Left lung (tissue), 10 donors: ENCODE data around the gene RPS19. TPM values are rescaled to one million over a fixed set of nuclear protein-coding genes. Genes with fewer than 3 reads are reported as not detected.

Experiments used
- ATAC-seq: fragments of 200-7000 bp; cut with Tn5 transposase; one replicate; pipeline ENCODE4 v1.9.1; 2020; ENCODE audit warnings: moderate library complexity
- DNase-seq, 4 donors: peaks; one replicate each; pipeline ENCODE4 v3.0.0-alpha.2; 2013 to 2020
- H3K27ac ChIP-seq, 2 donors: fragments of 200-600 bp; sonication (generic) in 1 of 2; one replicate each; pipeline versions ENCODE4 v1.5.0 to v1.8.0; 2020 to 2021
- H3K27me3 ChIP-seq, 2 donors: fragments of 200-600 bp; sonication (generic) in 1 of 2; one replicate each; pipeline versions ENCODE4 v1.5.0 to v1.8.0; 2020 to 2021
- H3K36me3 ChIP-seq, 2 donors: fragments of 200-600 bp; sonication (generic) in 1 of 2; one replicate each; pipeline versions ENCODE4 v1.5.0 to v1.8.0; 2020 to 2021
- H3K4me1 ChIP-seq, 2 donors: fragments of 200-600 bp; one replicate each; pipeline ENCODE4 v1.8.0; 2021
- H3K4me3 ChIP-seq, 2 donors: fragments of 200-600 bp; sonication (generic) in 1 of 2; one replicate each; pipeline versions ENCODE4 v1.5.0 to v1.8.0; 2020 to 2021; ENCODE audit warnings: mild to moderate bottlenecking in 1 of 2
- H3K9me3 ChIP-seq, 2 donors: fragments of 200-600 bp; sonication (generic) in 1 of 2; one replicate each; pipeline versions ENCODE4 v1.5.0 to v1.8.0; 2020 to 2021
- intact Hi-C, 2 donors: fragments of 100-400 bp; cut with DNase I; formaldehyde crosslinking; loops; one replicate each; pipeline versions ENCODE4 v1.11.2 to v1.14.2; 2022
- polyA plus RNA-seq, 6 donors: library from polyadenylated mRNA; unstranded; fragments of 120-200 nt; gene quantifications; one replicate each; pipeline ENCODE4 v1.2.1, GENCODE V29; 2013; ENCODE audit not compliant: insufficient read length in 6 of 6
- total RNA-seq, 2 donors: library from RNA; stranded (reverse); fragmentation: NEBNext Ultra II Directional; extraction: Animal tissue kit (Norgen Biotek cat#: 25700); gene quantifications; one replicate each; pipeline ENCODE4 v1.2.1, GENCODE V29; 2021
- TF ChIP-seq, protein P1 (sequence below), 2 donors: fragments of 200-600 bp; sonication (generic) in 1 of 2; IDR thresholded peaks; one replicate each; pipeline versions ENCODE4 v1.5.0 to v1.8.0; 2021; ENCODE audit warnings: antibody characterized with exemption in 2 of 2
- donor health status: DM: no; HTN: yes; CAD: no.
- donor health status: DM: no; HTN: no; CAD: no.

The RPS19 gene
- total and polyA plus RNA-seq, 8 donors: 1,560 to 2,456 (median 1,910) TPM

DNA sequence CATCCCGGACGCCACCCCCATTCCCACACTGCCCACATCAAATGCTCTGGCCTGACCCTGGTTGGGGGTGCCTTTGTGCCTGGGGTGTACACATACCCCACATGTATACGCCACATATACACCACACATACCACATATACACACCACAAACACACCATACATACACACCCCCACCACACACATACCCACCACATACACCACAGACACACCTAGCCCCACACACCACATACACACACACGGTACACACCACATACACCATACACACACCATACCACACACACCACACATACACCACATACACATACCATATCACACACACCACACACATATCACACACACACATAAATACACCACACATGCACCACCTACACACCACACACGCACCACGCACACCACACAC, 58.0 kb downstream of the RPS19 start:
- DNase-seq: no peak
- no peak for ATAC-seq
- H3K27ac ChIP-seq: no peak overlapping the region
- H3K36me3 ChIP-seq: no peaks in the 10 kb centered on the region
- H3K9me3 ChIP-seq: no peaks in the 10 kb centered on the region
- H3K4me1 ChIP-seq: peaks cover 0 to 7% of the 10 kb centered on the region in 2 donors
- TF ChIP-seq, protein P1, sequence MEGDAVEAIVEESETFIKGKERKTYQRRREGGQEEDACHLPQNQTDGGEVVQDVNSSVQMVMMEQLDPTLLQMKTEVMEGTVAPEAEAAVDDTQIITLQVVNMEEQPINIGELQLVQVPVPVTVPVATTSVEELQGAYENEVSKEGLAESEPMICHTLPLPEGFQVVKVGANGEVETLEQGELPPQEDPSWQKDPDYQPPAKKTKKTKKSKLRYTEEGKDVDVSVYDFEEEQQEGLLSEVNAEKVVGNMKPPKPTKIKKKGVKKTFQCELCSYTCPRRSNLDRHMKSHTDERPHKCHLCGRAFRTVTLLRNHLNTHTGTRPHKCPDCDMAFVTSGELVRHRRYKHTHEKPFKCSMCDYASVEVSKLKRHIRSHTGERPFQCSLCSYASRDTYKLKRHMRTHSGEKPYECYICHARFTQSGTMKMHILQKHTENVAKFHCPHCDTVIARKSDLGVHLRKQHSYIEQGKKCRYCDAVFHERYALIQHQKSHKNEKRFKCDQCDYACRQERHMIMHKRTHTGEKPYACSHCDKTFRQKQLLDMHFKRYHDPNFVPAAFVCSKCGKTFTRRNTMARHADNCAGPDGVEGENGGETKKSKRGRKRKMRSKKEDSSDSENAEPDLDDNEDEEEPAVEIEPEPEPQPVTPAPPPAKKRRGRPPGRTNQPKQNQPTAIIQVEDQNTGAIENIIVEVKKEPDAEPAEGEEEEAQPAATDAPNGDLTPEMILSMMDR (IDR thresholded peaks at IDR 0.05): no peak
- intact Hi-C loops: no loop called here
- H3K27me3 ChIP-seq: peaks cover 46 to 99% of the 10 kb centered on the region in 2 donors
- H3K4me3 ChIP-seq: no peak overlapping the region

DNA sequence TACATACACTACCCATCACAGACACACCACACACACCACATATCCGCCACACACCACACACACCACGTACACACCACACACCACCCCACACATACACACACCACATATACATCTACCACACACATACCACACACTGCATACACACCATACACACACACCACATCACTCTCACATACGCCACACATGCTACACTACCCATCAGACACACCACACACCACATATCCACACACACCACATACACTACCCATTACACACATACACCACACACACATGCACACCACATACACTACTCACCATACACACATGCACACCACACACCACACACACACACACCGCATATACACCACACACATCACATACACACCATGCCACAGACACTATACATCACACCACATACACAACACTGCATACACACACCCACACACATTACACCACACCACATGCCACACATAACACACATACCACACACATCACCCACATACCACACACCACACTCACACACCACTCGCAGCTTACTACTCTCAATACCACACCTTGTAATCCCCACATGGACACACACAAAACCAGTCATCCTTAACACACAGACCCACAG, 58.7 kb downstream of the RPS19 start:
- Histone ChIP-seq H3K36me3 (no peaks in the 10 kb centered on the region), H3K27me3 (peaks cover 42 to 98% of the 10 kb centered on the region in 2 donors)
- no peak for ATAC-seq

DNA sequence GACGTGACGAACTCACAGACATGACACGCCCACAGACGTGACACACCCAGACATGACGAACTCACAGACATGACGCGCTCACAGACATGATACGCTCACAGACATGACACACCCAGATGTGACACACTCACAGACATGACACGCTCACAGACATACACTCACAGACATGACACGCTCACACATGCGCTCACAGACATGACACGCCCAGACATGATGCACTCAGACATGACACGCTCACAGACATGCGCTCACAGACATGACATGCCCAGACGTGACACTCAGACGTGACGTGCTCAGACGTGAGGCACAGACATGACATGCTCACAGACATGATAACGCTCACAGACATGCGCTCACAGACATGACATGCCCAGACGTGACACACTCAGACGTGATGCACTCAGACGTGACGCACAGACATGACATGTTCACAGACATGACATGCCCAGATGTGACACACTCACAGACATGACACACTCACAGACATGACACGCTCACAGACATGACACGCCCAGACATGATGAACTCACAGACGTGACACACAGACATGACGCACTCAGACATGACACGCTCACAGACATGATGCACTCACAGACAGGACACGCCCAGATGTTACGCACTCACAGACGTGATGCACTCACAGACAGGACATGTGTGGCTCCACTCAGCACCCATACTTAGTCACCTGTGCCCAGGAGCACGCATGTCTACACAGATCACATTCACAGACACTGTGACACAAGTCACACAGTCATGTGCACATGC, 60.1 kb downstream of the RPS19 start:
- TF ChIP-seq, protein P1 (IDR thresholded peaks at IDR 0.05): no peak

More for the DNA sequence above, 58.7 kb downstream of the RPS19 start:
- TF ChIP-seq, protein P1 (IDR thresholded peaks at IDR 0.05): no peak
- H3K27ac ChIP-seq: no peak overlapping the region
- intact Hi-C loops: no loop called here
- H3K4me1 ChIP-seq: peaks cover 0 to 7% of the 10 kb centered on the region in 2 donors
- no peak for DNase-seq
- H3K4me3 ChIP-seq: no peak overlapping the region
- no peaks in the 10 kb centered on the region for H3K9me3 ChIP-seq

DNA sequence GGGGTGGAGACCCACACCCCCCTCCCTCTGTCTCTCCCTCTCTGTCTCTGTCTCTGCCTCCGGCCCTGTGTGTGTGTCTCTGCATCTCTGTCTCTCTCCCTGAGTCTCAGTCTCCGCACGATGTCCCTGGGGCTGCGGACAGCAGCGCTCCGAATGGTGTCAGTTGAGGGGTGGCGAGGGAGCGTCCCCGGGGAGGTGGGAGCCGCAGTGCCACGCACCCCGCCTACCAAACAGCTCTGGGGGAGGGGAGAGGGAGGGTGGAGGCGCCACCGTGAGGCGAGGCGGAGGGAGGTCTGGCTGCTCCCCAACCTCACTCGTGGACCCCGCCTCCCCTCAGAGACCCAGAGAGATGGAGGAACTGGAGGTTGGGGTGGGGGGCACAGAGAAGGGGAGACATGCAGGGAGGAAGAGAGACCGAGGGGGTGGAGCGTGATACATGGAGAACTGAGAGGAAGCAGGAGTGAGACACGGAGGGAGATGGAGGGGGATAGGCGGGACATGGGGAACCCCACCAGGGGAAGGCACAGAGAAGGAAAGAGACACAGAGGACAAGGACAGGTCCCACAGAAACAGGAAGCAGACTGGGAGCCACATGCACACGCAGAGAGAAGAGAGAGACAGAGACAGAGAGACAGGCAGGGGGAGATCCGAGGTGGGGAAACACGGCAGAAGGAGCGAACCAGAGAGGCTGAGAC, 61.0 kb downstream of the RPS19 start:
- Histone ChIP-seq H3K27me3 (peaks cover 33 to 98% of the 10 kb centered on the region in 2 donors), H3K27ac (no peak overlapping the region)
- intact Hi-C loops: no loop called here

More for the DNA sequence above, 60.1 kb downstream of the RPS19 start:
- Histone ChIP-seq H3K36me3 (no peaks in the 10 kb centered on the region), H3K9me3 (no peaks in the 10 kb centered on the region), H3K27me3 (peaks cover 41 to 98% of the 10 kb centered on the region in 2 donors), H3K4me3 (no peak overlapping the region), H3K4me1 (peaks cover 0 to 5% of the 10 kb centered on the region in 2 donors), H3K27ac (no peak overlapping the region)
- no peak for DNase-seq
- intact Hi-C loops: no loop called here
- ATAC-seq: no peak

More for the DNA sequence above, 61.0 kb downstream of the RPS19 start:
- Histone ChIP-seq H3K9me3 (no peaks in the 10 kb centered on the region), H3K4me1 (no peaks in the 10 kb centered on the region), H3K4me3 (no peak overlapping the region), H3K36me3 (no peaks in the 10 kb centered on the region)
- DNase-seq (no peak), ATAC-seq (no peak)
- TF ChIP-seq, protein P1 (IDR thresholded peaks at IDR 0.05): no peak
